ENCODE data around the gene OXSR1. TPM values are rescaled to one million over a fixed set of nuclear protein-coding genes. Genes with fewer than 3 reads are reported as not detected.

OXSR1 gene
- total and polyA plus RNA-seq, 2 of the 13 experiments (the other 11 are each of a cell fraction or from before 2014, with no cell fraction given): 27.4 to 32.6 TPM

GRCh38 chr3:38121832-38122461 lies 43.4 kb upstream of the OXSR1 start (continued):
- TF ChIP-seq ZNF687 (CRISPR knock-in tag; IDR thresholded peaks at IDR 0.05) (peak; percentile 15; the same call in 1 of the 2 replicates), THAP9 (CRISPR knock-in tag; IDR thresholded peaks at IDR 0.05; ENCODE audit: borderline replicate concordance) (no peak), ZNF883 (CRISPR knock-in tag; IDR thresholded peaks at IDR 0.05; ENCODE audit: not compliant biosample characterization) (no peak), MBD4 (IDR thresholded peaks at IDR 0.05; ENCODE audit: borderline replicate concordance, low read length) (no peak), SRY (CRISPR knock-in tag; IDR thresholded peaks at IDR 0.05) (0 out of 2 replicates have a peak, but pooled peaks have one; percentile 37), AGO2 (optimal IDR thresholded peaks at IDR 0.05; ENCODE audit: low read depth, low read length) (peak; percentile 64), ZFP82 (CRISPR knock-in tag; IDR thresholded peaks at IDR 0.05; ENCODE audit: borderline replicate concordance) (no peak)
